ENCODE data around the gene MYH14. TPM values are rescaled to one million over a fixed set of nuclear protein-coding genes. Genes with fewer than 3 reads are reported as not detected.
"Not testable (repeated sequence)": the region's sequence is repeated elsewhere in the genome, so short reads cannot be mapped to it uniquely, and the experiment has no call there.

Gene MYH14
- total RNA-seq, 4 donors from 2014 or later, result 139 to 475 (median 333) TPM

DNA sequence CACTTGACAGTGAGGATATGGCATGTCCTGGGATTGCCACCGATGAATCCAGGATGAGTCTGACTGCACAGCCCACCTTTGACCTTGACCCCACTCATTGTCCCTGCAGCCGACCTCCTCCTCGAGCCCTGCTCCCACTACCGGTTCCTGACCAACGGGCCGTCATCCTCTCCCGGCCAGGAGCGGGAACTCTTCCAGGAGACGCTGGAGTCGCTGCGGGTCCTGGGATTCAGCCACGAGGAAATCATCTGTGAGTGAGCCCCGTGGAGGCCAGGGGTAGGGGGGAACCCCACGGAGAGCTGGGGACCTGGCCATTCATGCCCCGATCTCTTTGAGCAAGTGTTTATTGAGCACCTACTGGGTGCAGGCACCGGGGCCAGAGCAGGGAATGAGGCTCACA is 28.4 kb downstream of the MYH14 start:
- TF ChIP-seq POLR2A (IDR thresholded peaks at IDR 0.05), result no peak
- TF ChIP-seq, protein P1, sequence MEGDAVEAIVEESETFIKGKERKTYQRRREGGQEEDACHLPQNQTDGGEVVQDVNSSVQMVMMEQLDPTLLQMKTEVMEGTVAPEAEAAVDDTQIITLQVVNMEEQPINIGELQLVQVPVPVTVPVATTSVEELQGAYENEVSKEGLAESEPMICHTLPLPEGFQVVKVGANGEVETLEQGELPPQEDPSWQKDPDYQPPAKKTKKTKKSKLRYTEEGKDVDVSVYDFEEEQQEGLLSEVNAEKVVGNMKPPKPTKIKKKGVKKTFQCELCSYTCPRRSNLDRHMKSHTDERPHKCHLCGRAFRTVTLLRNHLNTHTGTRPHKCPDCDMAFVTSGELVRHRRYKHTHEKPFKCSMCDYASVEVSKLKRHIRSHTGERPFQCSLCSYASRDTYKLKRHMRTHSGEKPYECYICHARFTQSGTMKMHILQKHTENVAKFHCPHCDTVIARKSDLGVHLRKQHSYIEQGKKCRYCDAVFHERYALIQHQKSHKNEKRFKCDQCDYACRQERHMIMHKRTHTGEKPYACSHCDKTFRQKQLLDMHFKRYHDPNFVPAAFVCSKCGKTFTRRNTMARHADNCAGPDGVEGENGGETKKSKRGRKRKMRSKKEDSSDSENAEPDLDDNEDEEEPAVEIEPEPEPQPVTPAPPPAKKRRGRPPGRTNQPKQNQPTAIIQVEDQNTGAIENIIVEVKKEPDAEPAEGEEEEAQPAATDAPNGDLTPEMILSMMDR (IDR thresholded peaks at IDR 0.05), result no peak
- H3K27ac ChIP-seq, result no peak overlapping the region
- no peak for DNase-seq
- no peaks in the 10 kb centered on the region for H3K9me3 ChIP-seq
- peaks cover 0 to 88% (median 0%) of the 10 kb centered on the region in 3 donors for H3K36me3 ChIP-seq
- no peaks in the 10 kb centered on the region for H3K27me3 ChIP-seq
- H3K4me3 ChIP-seq, result no peak overlapping the region
- no peaks in the 10 kb centered on the region for H3K4me1 ChIP-seq

DNA sequence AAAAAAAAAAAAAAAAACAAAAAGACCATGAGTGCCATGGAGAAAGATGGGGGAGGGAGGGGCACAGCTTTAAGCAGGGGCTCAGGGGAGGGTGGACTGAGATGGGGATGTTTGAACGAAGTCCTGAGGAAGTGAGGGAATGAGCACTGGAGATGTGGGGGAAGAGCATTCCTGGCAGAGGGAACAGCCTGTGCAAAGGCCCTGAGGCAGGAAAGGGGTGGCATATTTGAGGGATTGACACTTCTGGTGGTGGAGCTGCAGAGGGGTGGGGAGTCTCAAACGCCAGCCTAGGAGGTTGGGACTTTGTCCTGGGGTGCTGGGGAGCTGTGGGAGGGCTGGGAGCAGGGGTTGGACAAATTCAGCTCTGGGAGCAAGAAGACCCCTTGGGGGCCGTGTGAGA is 29.2 kb downstream of the MYH14 start:
- no peaks in the 10 kb centered on the region for H3K9me3 ChIP-seq
- peaks cover 0 to 81% (median 0%) of the 10 kb centered on the region in 3 donors for H3K36me3 ChIP-seq
- no peak overlapping the region for H3K27ac ChIP-seq
- DNase-seq, result no peak
- H3K4me3 ChIP-seq, result no peak overlapping the region
- no peaks in the 10 kb centered on the region for H3K4me1 ChIP-seq
- no peaks in the 10 kb centered on the region for H3K27me3 ChIP-seq
- TF ChIP-seq, protein P1 (IDR thresholded peaks at IDR 0.05), result no peak
- TF ChIP-seq POLR2A (IDR thresholded peaks at IDR 0.05), result no peak

DNA sequence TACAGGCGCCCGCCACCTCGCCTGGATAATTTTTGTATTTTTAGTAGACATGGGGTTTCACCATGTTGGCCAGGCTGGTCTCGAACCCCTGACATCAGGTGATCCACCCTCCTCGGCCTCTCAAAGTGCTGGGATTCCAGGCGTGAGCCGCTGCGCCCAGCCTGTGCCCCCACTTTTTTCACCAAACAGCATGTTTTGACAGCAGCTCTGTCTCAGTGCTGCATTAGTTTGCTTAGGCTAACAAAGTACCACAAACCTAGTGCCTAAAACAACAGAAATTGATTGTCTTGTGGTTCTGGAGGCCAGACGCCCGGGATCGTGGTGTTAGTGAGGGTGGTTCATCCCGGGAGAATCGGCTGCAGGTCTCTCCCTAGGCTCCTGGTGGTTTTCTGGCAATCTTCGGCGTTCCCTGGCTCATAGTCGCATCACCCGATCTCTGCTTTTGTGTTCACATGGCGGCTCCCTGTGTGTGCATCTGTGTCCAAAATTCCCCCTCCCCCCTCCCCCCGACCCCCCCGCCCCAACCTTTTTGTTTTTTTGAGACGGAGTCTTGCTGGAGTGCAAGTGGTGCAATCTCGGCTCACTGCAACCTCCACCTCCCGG is 30.0 kb downstream of the MYH14 start:
- TF ChIP-seq POLR2A (IDR thresholded peaks at IDR 0.05), result no peak
- TF ChIP-seq, protein P1 (IDR thresholded peaks at IDR 0.05), result no peak
- no peaks in the 10 kb centered on the region for H3K9me3 ChIP-seq
- peaks cover 0 to 74% (median 0%) of the 10 kb centered on the region in 3 donors for H3K36me3 ChIP-seq
- no peaks in the 10 kb centered on the region for H3K4me1 ChIP-seq
- H3K27ac ChIP-seq, result no peak overlapping the region
- H3K27me3 ChIP-seq, result no peaks in the 10 kb centered on the region
- H3K4me3 ChIP-seq, result no peak overlapping the region
- DNase-seq, result no peak

DNA sequence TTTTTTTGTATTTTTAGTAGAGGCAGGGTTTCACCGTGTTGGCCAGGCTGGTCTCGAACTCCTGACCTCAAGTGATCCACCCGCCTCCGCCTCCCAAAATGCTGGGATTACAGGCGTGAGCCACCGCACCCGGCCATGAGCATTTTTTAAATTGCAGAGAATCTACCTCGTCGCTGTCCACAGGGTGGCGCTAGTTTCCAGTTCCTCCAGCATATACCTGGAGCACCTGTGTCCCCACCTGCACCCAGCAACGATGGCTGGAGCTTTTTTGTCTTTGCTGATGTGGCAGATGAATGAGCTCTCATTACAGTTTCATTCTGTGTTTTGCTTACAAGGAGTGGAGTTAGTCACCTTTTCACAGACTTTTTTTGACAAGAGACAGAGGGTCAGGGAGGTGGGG is 34.1 kb downstream of the MYH14 start:
- H3K9me3 ChIP-seq, H3K27ac ChIP-seq, DNase-seq, H3K4me1 ChIP-seq, H3K4me3 ChIP-seq, H3K27me3 ChIP-seq: not testable (repeated sequence)
- H3K36me3 ChIP-seq, result peaks cover 0 to 49% (median 0%) of the 10 kb centered on the region in 3 donors
- TF ChIP-seq, protein P1 (IDR thresholded peaks at IDR 0.05), result peak in 3 of 6 experiments; percentile 10 to 23 (median 22)

DNA sequence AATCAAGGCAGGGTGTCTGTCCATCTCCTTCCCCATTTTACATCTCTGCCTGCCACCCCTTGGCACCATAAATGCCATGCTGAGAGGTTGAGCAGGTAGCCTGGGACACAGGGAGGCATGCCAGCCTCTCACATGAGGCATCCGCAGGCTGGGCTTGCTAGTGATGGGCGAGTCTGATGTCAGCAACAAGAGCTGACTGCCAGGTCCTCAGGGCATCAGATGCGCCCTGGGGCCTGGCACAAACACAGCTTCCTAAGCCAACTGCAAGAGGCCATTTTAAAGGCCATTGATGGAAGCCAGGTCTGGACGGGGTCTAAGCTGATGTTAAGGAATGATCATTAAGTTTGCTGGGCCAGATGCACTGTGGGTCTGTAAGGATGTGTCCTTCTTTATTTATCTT is 34.6 kb downstream of the MYH14 start:
- Histone ChIP-seq H3K4me1 (peaks cover 0 to 8% (median 0%) of the 10 kb centered on the region in 4 donors), H3K4me3 (no peak overlapping the region), H3K27me3 (no peaks in the 10 kb centered on the region), H3K9me3 (no peaks in the 10 kb centered on the region), H3K36me3 (peaks cover 0 to 49% (median 0%) of the 10 kb centered on the region in 3 donors), H3K27ac (peak overlapping the region in 1 of 4 donors; percentile 30)
- TF ChIP-seq, protein P1 (IDR thresholded peaks at IDR 0.05), result no peak
- TF ChIP-seq POLR2A (IDR thresholded peaks at IDR 0.05), result no peak
- DNase-seq, result no peak
